Measurements from ENCODE around the gene COL27A1.

- TF ChIP-seq CTCF (IDR thresholded peaks at IDR 0.05) (no peak), POLR2A (IDR thresholded peaks at IDR 0.05) (no peak)
Measured at GRCh38 chr9:114231273-114231672, 75.9 kb downstream of the COL27A1 start.

All from testis (tissue), 2 donors.